ENCODE results near the gene COMT. TPM values are rescaled to one million over a fixed set of nuclear protein-coding genes. Genes with fewer than 3 reads are reported as not detected.

Gene COMT
- total RNA-seq, 4 donors from 2014 or later: 80.1 to 228 (median 190) TPM

GRCh38 chr22:19927696-19928095 lies 13.9 kb upstream of the COMT start:
- TF ChIP-seq CTCF (IDR thresholded peaks at IDR 0.05; ENCODE audit: low read depth): no peak

GRCh38 chr22:19928207-19928606 lies 13.4 kb upstream of the COMT start:
- TF ChIP-seq CTCF (IDR thresholded peaks at IDR 0.05; ENCODE audit: low read depth): no peak

GRCh38 chr22:19929586-19930550 lies 11.7 kb upstream of the COMT start:
- TF ChIP-seq CTCF (IDR thresholded peaks at IDR 0.05; ENCODE audit: low read depth): no peak

GRCh38 chr22:19930551-19931486 lies 10.8 kb upstream of the COMT start:
- no peak for TF ChIP-seq CTCF (IDR thresholded peaks at IDR 0.05; ENCODE audit: low read depth)

- TF ChIP-seq CTCF (IDR thresholded peaks at IDR 0.05; ENCODE audit: low read depth): no peak
Observed at GRCh38 chr22:19931514-19931913, 10.1 kb upstream of the COMT start.

GRCh38 chr22:19932367-19933206 lies 9.0 kb upstream of the COMT start:
- TF ChIP-seq CTCF (IDR thresholded peaks at IDR 0.05; ENCODE audit: low read depth): no peak
